A172 (cell line): Measurements from ENCODE around the gene SSBP4. TPM values are rescaled to one million over a fixed set of nuclear protein-coding genes. Genes with fewer than 3 reads are reported as not detected.

Source experiments
- DNase-seq: peaks from one replicate; pipeline ENCODE4 v3.0.0-alpha.2; 2015; ENCODE audit warnings: low spot score
- total RNA-seq: library from RNA; depleted of rRNA; stranded (reverse); fragments of >200 nt; shearing (Covaris generic); gene quantifications from 2 replicates; pipeline ENCODE4 v1.2.3, GENCODE V29; 2014

SSBP4 gene
- total RNA-seq, 1 experiment from 2014 or later = 88.7 TPM

- peak; percentile 76 for DNase-seq
These were observed 49.3 kb downstream of the SSBP4 start for GRCh38 chr19:18468517-18468916.

DNA sequence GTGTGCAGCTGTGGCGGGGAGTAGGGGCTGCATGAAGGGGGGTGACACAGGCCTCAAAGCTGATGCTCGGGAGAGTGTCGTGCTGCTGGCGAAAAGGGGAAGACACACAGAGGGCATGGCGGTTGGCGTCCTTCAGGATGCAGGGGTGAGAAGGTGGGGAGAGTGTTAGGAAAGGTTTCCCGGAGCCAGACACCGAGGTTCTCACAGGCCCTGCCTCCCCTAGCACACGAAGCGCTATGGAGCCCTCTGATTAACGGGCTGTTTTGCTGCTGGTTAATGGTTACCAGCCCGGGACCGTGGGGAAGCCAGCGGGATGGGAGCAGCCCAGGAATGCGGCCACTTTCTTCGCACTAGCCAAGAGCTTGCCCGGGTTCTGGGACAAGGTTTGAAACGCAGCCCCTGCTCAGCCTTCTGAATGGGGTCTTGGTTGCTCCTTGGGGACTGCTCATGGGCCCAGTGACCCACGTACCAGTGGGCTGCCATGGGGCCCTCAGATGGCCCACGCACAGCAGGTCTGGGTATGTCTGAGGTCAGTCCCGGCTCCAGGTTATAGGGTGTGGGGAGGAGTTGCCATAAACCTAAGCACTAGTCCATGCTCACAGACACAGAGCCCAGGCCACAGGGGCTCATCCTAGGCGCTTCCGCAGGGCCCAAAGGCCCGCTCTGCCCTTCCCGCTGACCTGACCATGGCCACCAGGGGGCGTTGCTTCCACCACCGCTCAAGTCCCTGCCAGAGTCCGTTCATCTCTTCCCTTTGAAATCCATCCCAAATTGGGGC is 50.1 kb downstream of the SSBP4 start:
- no peak for DNase-seq

- DNase-seq = no peak
These were observed 51.6 kb downstream of the SSBP4 start for GRCh38 chr19:18470787-18471186.

DNA sequence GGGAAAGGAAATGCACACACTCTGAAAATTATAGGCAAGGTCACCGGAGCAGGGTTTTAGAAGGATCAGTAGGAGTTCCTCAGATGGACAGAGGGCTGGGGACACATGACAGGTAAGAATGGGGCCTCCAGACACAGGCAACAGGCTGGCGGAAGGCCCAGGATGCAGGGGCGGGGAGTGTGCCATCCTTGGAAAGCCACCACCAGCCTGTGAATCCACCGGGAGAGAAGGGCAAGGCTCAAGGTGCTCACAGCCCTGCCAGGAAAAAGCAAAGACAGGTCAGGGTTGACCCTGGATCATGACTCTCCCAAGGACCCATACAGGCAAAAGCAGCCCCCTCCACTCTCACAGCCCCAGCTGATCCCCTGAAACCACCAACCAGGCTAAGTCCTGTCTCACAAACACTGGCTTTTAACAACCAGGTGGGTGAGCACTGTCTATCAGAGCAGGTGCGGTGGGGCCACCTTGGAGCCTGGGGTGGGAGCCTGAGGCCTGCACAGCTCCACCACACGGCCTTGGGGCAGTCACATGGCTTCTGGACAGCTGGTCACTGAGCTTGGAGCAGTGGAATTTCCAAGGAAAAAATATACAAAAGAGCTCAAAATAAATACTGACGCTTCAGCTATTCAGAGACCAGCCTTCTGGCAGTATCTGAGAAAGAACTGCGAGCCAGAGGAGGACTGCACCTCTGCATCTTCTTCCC is 54.0 kb downstream of the SSBP4 start:
- no peak for DNase-seq

DNA sequence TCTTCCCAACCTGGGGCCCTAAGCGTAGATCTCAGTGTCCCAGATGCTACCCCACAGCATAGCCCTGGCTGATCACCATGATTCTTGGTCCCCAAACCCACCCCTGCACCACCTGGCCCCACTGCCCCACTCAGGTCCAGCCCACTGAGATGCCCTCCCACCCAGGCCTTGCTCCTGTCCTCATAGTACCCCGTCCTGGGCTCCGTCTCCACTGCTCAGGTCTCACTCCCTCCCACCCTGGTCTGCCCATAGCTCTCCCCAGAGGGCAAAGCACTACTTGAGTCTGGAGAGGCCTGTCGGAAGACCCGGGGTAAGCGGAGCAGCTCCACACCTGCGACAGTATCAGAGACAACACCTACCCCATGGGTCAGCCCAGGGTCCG is 54.5 kb downstream of the SSBP4 start:
- DNase-seq = no peak

DNA sequence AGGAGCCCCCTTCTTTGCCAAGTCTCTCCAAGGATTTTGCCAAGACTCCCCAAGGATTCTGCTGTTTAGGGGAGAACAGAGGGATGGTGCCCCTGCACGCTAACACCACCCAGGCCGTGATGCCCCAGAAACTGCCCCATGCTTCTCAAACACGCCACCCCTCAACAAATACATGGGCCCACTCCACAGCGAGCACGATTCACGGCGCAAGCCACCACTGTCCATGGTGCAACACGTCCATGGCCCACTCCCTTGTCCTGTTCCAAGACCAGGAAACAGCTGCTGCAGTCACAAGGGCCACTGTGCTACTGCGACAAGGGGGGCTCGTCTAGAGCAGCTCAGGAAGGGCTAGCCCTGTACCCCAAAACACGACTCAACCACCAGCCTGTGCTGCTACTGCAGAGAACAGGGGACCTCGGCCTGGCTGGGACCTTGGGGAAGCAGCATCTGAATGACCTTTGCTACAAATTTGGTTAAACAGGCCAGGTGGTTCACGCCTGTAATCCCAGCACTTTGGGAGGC is 55.2 kb downstream of the SSBP4 start:
- no peak for DNase-seq

DNA sequence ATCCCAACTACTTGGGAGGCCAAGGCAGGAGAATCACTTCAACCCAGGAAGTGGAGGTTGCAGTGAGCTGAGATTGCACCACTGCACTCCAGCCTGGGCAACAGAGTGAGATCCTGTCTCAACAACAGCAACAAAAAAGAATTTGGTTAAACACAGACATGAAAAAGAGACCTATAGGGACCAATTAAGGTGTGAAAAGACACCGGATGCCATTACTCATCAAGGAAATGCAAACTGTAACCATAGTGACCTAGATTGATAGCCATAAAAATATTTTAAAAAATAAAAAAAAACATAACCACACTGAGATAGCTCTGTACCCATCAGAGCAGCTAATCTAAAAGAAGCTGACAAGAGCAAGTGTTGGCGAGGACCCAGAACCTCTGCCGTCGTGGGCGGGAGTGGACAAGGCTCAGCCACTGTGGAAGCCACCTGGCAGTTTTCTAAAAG is 55.8 kb downstream of the SSBP4 start:
- no peak for DNase-seq

GRCh38 chr19:18475762-18476331 is 56.6 kb downstream of the SSBP4 start:
- no peak for DNase-seq

- DNase-seq = no peak
These were observed 57.4 kb downstream of the SSBP4 start for GRCh38 chr19:18476507-18477041.

DNA sequence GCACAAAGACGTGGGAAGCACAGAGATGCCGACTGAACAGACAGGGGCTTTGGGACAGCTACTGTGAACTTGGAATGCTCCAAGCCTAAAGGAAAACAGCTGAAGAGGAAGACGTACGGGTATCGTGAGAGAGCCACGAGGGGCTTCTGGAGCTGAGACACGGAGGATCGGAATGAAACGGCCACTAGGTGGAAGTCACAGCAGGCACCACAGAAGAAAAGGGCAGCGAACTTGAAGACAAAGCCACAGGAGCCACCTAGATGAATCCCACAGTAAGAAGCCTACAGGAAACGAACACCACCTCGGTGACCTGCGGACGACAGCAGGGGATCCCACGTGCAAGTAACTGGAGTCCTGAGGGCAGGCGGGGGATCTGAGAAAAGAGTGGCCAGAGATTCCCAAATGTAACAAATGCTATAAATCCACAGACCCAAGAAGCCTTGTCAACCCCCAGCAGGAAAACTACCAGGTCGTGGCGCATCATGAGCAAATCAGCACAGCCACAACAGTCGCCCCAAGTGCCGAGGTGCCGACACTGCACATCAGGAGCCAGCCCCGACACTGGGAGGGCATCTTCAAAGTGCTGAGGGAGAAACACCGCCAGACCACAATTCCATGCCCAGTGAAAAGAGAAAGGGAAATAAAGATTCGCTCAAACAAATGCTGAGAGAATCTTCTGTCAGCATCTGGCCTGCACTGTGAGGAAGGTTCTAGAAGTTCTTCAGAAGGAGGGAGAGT is 58.0 kb downstream of the SSBP4 start:
- no peak for DNase-seq

- no peak for DNase-seq
These were observed 58.8 kb downstream of the SSBP4 start for GRCh38 chr19:18477974-18478373.

- DNase-seq = peak; percentile 93
These were observed 59.5 kb downstream of the SSBP4 start for GRCh38 chr19:18478545-18479311.

- DNase-seq = peak; percentile 58
These were observed 61.0 kb downstream of the SSBP4 start for GRCh38 chr19:18480006-18480691.

GRCh38 chr19:18481505-18482222 is 62.5 kb downstream of the SSBP4 start:
- no peak for DNase-seq

- DNase-seq = no peak
These were observed 64.1 kb downstream of the SSBP4 start for GRCh38 chr19:18483119-18483890.
